ENCODE results near the gene KIAA0930.

DNA sequence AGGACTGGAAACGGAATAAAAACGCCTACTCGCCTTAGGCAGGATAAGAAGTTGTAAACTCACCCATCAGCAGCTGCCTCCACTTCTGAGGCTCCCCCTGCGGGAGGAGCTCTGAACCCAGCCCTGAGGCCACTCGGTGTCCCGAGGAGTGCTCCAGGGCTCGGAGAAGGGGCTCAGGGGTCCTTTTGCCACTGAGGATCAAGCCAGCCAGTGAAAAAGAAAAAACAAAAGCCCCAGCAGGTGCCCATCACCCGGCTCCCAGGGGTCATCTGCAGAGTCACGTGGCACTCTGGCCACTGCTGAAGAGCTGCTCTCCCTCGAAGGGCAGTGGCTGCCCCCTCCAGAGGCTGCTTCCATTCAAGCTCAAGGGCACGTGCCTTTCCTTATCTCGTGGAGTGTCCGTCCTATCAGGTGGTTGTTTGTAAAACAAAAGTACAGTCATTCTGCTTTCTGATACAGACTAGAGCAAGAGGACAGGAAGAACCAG is 48.0 kb downstream of the KIAA0930 start:
- TF ChIP-seq EZH2 (IDR thresholded peaks at IDR 0.05; ENCODE audit: borderline replicate concordance, insufficient read depth, low read depth, low read length, poor library complexity, severe bottlenecking): no peak
- TF ChIP-seq, protein P1, sequence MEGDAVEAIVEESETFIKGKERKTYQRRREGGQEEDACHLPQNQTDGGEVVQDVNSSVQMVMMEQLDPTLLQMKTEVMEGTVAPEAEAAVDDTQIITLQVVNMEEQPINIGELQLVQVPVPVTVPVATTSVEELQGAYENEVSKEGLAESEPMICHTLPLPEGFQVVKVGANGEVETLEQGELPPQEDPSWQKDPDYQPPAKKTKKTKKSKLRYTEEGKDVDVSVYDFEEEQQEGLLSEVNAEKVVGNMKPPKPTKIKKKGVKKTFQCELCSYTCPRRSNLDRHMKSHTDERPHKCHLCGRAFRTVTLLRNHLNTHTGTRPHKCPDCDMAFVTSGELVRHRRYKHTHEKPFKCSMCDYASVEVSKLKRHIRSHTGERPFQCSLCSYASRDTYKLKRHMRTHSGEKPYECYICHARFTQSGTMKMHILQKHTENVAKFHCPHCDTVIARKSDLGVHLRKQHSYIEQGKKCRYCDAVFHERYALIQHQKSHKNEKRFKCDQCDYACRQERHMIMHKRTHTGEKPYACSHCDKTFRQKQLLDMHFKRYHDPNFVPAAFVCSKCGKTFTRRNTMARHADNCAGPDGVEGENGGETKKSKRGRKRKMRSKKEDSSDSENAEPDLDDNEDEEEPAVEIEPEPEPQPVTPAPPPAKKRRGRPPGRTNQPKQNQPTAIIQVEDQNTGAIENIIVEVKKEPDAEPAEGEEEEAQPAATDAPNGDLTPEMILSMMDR (IDR thresholded peaks at IDR 0.05): no peak

All from B cell (primary cell).